Ectodermal cell (in vitro differentiated cells): ENCODE measurements around the gene ADAP1.

ENCODE experiments used
- H3K27ac ChIP-seq: 2 replicates; pipeline ENCODE4 v1.7.0; 2013; ENCODE audit warnings: mild to moderate bottlenecking, low read depth, low read length; ENCODE audit not compliant: insufficient read depth, poor library complexity, severe bottlenecking
- H3K27me3 ChIP-seq: 2 replicates; pipeline ENCODE4 v1.7.0; 2013; ENCODE audit warnings: mild to moderate bottlenecking, low read length; ENCODE audit not compliant: insufficient read depth, control insufficient read depth, poor library complexity, severe bottlenecking
- H3K36me3 ChIP-seq: one replicate; pipeline ENCODE4 v1.7.0; 2013; ENCODE audit warnings: low read length; ENCODE audit not compliant: control insufficient read depth, insufficient read depth
- H3K4me1 ChIP-seq: one replicate; pipeline ENCODE4 v1.7.0; 2013; ENCODE audit warnings: low read length; ENCODE audit not compliant: control insufficient read depth, insufficient read depth
- H3K4me3 ChIP-seq: 2 replicates; pipeline ENCODE4 v1.7.0; 2013; ENCODE audit warnings: low read depth, low read length, control low read depth; ENCODE audit not compliant: insufficient read depth
- H3K9me3 ChIP-seq: 2 replicates; pipeline ENCODE4 v1.7.0; 2013; ENCODE audit warnings: mild to moderate bottlenecking, low read length, moderate library complexity; ENCODE audit not compliant: control insufficient read depth
- WGBS, 2 experiments: methylation state at CpG; one replicate each; pipeline ENCODE4 v1.1.7; 2013; ENCODE audit warnings: missing lambda C conversion rate in 2 of 2; 5-methylcytosine and 5-hydroxymethylcytosine counted together

ADAP1 gene

DNA sequence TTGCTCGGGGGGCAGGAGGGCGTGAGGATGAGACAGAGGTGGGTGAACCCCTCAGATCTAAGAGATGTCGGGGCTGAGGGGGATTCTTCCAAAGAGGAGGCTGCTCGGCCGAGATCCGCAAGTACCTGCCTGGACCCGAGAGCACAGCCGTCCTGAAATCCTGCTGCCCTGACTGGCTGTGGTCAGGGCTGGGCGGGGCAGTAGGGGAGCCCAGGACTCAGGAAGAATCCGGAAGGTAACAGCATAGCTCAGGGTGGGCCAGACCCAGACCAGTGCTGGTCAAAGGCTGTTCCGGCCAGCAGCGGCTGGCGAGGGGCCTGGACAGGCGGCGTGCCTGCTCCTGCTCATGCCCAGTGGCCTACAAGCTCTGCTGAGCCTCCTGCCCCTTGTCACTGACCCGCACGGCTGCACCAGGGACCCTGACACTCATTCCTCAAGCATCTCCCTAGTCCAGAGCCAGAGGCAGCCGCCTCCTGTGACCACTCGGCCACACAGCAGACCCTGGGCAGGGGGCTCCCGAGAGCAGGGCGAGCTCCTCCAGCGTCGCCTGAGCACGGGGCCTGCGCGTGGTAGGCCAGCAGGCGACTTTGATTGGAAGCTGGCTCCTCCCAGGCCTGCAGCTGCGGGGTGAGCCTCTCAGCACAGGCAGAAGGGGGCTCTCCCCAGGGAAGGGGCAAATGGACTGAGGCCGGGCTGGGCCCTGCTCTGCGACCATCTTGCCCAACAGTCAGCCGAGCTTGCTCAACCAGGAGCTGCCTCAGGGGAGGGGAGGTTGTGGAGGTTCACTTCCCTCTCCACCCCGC, 3.1 kb upstream of the ADAP1 start:
- no peak overlapping the region for H3K27ac ChIP-seq
- H3K4me1 ChIP-seq: no peaks in the 10 kb centered on the region
- peaks cover 34% of the 10 kb centered on the region for H3K27me3 ChIP-seq
- 78 to 79% methylated on average over 32 of the region's 32 CpGs for WGBS, 2 experiments
- H3K9me3 ChIP-seq: no peaks in the 10 kb centered on the region
- H3K4me3 ChIP-seq: no peak overlapping the region
- no peaks in the 10 kb centered on the region for H3K36me3 ChIP-seq

GRCh38 chr7:956031-956430, 1.6 kb upstream of the ADAP1 start:
- no peak overlapping the region for H3K27ac ChIP-seq
- no peaks in the 10 kb centered on the region for H3K9me3 ChIP-seq
- H3K4me1 ChIP-seq: no peaks in the 10 kb centered on the region
- peaks cover 43% of the 10 kb centered on the region for H3K27me3 ChIP-seq
- no peaks in the 10 kb centered on the region for H3K36me3 ChIP-seq
- 93 to 95% methylated on average over 10 of the region's 10 CpGs for WGBS, 2 experiments
- no peak overlapping the region for H3K4me3 ChIP-seq

DNA sequence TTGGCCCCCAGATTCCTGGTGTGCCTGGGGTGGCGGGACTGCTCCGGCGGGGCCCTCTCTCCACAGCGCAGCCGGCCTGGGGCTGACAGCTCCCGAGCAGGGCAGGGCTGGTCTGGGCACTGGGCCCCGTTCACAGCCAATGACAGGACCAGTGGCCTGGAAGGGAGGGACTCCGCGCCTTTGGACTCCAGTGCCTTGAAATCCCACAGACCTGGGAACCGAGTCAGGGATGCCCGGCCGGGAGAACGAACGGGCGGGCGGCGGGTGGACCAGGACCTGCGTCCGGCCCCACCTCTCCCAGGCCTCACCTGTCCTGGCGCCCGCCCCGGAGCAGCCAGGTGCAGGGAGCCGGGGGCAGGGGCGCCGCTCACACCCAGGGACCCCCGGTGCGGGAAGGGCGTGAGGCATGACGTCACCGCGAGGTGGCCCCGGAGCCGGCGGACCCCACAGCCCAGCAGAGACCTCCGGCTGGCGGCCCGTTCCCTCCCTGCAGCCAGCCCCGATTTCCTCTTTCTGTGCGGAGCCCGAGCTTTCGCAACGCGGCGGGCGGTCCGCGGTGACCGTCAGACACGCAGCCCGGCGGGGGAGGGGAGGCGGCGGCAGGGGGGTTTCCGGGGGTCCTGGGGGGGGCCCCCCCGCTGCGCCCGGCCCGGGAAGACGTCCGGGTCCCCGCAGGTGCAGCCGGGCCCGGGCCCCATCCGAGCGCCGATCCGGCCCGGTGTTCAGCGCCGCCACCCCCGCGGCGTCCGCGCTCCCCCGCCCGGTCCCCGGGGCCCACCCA, 743 bp downstream of the ADAP1 start:
- no peaks in the 10 kb centered on the region for H3K4me1 ChIP-seq
- H3K9me3 ChIP-seq: no peaks in the 10 kb centered on the region
- peaks cover 43% of the 10 kb centered on the region for H3K27me3 ChIP-seq
- peak overlapping the region; percentile 18 for H3K4me3 ChIP-seq
- 5 to 6% methylated on average over 78 of the region's 78 CpGs for WGBS, 2 experiments
- no peaks in the 10 kb centered on the region for H3K36me3 ChIP-seq
- H3K27ac ChIP-seq: no peak overlapping the region

DNA sequence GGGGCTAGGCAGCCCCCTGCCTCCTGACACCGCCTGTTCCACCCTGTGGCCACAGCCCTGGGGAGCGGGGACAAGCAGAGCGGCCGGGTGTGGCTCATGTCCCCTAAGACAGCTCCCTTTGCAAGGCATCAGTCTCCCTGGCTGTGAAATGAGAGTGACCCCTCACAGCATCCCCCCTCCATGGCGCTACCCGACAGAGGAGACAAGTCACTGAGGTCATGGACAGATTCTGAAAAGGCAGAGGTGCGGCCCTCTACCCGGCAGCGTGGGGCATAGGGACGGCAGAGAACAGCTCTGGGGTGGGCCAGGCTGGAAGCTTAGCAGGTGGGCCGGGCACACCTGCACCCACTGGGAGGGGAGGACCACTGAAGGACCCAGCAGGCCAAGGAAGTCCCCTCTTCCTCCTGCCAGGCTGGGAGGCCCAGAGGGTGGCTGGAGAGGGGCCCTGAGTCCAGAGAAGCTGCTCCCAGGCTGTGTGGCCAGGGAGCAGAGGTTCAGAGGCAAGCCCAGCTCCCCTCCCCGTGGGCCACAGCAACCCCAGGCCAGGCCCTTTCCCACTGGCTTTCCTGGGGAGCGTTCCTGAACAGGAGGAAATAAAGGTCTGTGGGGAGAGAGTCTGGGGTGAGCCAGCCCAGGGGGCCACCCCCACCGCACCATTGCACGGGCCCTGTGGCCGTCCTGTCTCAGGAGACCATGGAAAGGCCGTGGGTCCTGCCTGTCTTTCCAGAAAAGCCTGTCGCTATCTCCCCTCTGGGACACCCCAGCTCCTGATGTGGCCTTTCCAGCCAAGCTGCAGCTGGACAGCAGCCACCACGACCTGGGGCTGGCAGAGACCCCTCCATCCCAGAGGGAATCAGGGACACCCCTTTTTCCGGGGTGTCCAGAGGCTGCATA, 1.7 kb downstream of the ADAP1 start:
- 87 to 88% methylated on average over 20 of the region's 20 CpGs for WGBS, 2 experiments
- H3K4me1 ChIP-seq: no peaks in the 10 kb centered on the region
- H3K9me3 ChIP-seq: no peaks in the 10 kb centered on the region
- no peak overlapping the region for H3K4me3 ChIP-seq
- peaks cover 43% of the 10 kb centered on the region for H3K27me3 ChIP-seq
- H3K27ac ChIP-seq: no peak overlapping the region
- no peaks in the 10 kb centered on the region for H3K36me3 ChIP-seq

DNA sequence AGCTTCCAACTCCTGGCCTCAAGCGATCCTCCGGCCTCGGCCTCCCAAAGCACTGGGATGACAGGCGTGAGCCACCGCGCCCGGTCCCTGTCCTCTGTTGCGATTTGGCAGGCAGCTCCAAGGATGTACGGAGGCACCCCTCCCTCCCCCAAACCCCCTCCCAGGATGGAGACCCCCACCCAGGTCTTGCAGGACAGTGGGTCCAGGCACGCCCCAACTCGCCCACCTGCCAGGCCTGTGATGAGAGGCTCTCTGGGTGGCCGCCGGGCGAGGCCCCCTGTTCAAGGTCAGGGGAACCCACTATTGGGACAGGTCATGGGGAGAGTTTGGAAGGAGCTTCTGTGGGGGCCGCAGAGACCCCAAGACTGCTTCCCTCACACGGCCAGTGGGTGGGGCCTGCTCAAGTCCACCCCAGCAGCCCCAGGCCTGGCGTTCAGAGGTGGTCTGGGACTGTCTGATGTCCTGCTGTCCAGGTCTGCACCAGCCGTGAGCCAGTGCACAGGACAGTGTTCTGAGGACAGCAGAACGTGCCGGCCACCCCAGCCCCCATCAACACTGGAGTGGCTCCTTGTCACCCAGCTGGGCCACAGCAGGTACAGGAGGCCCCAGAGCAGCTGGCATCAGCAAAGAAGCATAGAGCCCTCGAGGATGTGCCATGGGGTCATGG, 2.5 kb downstream of the ADAP1 start:
- H3K36me3 ChIP-seq: no peaks in the 10 kb centered on the region
- no peak overlapping the region for H3K4me3 ChIP-seq
- no peaks in the 10 kb centered on the region for H3K9me3 ChIP-seq
- WGBS, 2 experiments: 92 to 93% methylated on average over 21 of the region's 21 CpGs
- no peak overlapping the region for H3K27ac ChIP-seq
- peaks cover 43% of the 10 kb centered on the region for H3K27me3 ChIP-seq
- no peaks in the 10 kb centered on the region for H3K4me1 ChIP-seq

DNA sequence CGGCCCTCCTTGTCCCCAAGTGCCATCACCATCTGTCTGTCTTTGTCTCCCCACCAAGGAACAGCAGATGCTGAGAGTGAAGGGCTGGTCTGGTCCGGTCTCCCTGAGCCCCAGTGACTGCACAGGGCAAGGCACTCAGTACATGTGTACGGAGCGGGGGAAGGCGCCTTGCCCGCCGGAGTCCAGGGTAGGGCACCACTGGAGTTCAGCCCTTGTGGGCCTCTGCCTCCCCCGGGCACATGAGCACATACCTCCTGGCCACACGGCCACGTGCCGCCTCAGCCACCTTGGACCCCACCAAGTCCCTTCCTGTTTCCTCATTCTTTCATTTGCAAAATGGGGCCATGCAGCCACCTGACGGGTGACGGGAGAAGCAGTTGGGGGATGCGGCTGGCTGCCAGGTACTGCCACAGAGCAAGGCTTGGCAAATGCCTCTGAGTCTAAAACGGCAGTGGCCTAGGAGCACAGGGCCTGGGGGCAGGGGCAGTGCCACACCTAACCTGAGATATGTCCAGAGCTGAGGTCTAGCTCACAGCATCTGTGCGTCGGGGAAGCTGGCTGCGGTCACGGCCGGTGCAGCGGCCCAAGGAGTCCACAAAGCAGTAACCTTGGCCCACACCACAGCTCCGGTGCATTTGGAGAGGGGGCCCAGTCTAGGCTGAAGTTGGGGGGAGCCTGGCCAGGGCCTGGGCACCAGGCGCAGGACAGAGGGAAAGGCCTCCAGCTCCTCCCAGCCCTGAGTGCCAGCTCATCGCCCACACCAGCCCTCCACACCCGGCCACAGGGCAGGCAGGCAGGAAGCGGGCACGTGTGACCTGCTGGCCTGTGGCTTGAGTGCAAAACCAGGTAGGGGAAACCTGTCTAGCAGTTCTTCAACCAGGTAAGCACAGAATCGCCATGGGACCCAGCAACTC, 5.2 kb downstream of the ADAP1 start:
- Histone ChIP-seq H3K4me3 (no peak overlapping the region), H3K27ac (no peak overlapping the region), H3K9me3 (no peaks in the 10 kb centered on the region), H3K4me1 (no peaks in the 10 kb centered on the region), H3K27me3 (peaks cover 25% of the 10 kb centered on the region), H3K36me3 (no peaks in the 10 kb centered on the region)
- WGBS, 2 experiments: 91% methylated on average over 28 of the region's 28 CpGs

DNA sequence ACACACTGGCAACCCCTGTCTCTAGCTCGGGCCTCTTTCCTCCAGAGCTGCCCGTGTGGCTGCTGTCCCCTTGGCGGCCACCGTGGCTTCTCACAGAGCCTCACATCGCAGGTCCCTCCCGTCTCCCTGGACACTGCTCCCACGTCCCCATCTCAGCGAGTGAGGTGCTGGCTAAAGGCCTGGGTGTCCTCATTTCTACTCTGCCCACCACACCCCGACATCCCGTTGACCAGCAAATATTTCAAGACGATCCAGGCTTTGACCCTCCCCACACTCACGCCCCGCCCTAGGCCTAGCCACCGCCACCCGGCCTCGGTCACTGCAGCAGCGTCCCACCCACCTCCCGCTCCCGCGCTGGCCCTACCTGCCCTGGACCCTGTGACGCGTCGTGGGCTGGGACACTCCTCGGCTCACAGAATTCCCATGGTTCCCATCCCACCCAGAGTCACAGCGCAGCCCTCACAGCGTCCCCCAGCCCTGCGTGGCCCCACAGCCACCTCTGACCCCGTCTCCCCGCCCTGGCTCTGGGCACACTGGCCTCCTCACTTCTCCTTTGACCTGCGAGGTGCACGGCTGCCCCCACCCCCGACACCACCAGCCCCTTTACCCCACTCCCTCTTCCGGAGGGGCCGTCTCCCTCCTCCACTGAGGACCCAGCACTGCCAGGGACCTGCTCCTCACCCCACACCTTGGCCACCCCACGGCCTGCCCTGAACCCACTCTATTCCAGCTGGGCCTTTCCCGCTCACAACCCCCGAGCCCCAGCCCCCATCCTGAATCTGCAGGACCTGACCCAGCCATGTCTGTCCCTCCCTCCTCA, 6.9 kb downstream of the ADAP1 start:
- 91% methylated on average over 37 of the region's 37 CpGs for WGBS, 2 experiments
- H3K4me1 ChIP-seq: no peaks in the 10 kb centered on the region
- H3K27me3 ChIP-seq: peaks cover 12% of the 10 kb centered on the region
- no peak overlapping the region for H3K27ac ChIP-seq
- H3K36me3 ChIP-seq: no peaks in the 10 kb centered on the region
- H3K9me3 ChIP-seq: no peaks in the 10 kb centered on the region
- H3K4me3 ChIP-seq: no peak overlapping the region

DNA sequence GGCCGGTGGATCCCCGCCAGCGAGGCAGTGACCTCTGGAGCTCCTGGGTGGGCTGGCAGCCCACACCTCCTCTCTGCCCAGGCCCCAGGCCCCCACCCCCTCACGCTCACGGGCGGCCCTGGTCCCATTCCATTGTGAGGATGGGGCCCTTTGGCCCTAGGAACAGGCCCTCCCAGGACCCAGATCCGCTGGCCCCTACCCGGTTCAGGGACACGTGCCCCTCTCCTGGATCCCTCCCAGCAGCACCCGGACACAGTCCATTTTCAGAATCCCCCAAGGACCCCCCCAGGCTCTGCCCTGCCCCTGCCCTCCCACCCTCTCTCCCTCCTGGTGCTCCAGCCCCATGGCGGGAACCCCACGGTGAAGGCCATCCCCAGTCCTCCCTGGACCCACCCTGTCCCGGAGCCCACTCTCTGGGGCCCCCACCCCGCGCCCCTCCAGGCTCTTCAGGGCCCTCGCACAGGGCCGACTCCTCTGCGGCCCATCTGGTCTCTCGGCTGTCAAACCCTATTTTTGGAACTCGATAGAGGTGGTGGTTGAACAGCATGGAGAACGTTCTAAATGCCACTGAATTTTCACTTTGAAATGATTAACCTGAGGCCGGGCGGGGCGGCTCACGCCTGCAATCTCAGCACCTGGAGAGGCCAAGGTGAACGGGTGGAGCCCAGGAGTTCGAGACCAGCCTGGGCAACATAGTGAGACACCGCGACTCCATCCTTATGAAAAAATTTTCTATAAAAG, 8.1 kb downstream of the ADAP1 start:
- no peaks in the 10 kb centered on the region for H3K9me3 ChIP-seq
- no peaks in the 10 kb centered on the region for H3K36me3 ChIP-seq
- no peak overlapping the region for H3K4me3 ChIP-seq
- no peak overlapping the region for H3K27ac ChIP-seq
- no peaks in the 10 kb centered on the region for H3K4me1 ChIP-seq
- peaks cover 12% of the 10 kb centered on the region for H3K27me3 ChIP-seq
- WGBS, 2 experiments: 87 to 88% methylated on average over 29 of the region's 29 CpGs
